ENCODE data around the gene ZFYVE21.

Gene ZFYVE21

GRCh38 chr14:103685276-103686211 lies 30.1 kb upstream of the ZFYVE21 start:
- Histone ChIP-seq H3K27me3 (ENCODE audit: control insufficient read depth, insufficient read depth, low read length) (no peaks in the 10 kb centered on the region), H3K4me2 (ENCODE audit: low read length) (no peak overlapping the region), H3K36me3 (ENCODE audit: control insufficient read depth, insufficient read depth, low read length) (no peaks in the 10 kb centered on the region), H3K27ac (no peak overlapping the region), H2AFZ (no peak overlapping the region), H3K9ac (no peak overlapping the region), H3K9me3 (ENCODE audit: control insufficient read depth, low read length) (no peaks in the 10 kb centered on the region), H3K4me1 (no peaks in the 10 kb centered on the region), H3K79me2 (peaks cover 16% of the 10 kb centered on the region), H3K4me3 (ENCODE audit: low read depth, low read length) (no peak overlapping the region)
- TF ChIP-seq, protein P1, sequence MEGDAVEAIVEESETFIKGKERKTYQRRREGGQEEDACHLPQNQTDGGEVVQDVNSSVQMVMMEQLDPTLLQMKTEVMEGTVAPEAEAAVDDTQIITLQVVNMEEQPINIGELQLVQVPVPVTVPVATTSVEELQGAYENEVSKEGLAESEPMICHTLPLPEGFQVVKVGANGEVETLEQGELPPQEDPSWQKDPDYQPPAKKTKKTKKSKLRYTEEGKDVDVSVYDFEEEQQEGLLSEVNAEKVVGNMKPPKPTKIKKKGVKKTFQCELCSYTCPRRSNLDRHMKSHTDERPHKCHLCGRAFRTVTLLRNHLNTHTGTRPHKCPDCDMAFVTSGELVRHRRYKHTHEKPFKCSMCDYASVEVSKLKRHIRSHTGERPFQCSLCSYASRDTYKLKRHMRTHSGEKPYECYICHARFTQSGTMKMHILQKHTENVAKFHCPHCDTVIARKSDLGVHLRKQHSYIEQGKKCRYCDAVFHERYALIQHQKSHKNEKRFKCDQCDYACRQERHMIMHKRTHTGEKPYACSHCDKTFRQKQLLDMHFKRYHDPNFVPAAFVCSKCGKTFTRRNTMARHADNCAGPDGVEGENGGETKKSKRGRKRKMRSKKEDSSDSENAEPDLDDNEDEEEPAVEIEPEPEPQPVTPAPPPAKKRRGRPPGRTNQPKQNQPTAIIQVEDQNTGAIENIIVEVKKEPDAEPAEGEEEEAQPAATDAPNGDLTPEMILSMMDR (IDR thresholded peaks at IDR 0.05), result no peak

GRCh38 chr14:103686831-103687485 lies 28.7 kb upstream of the ZFYVE21 start:
- Histone ChIP-seq H3K27me3 (ENCODE audit: control insufficient read depth, insufficient read depth, low read length) (no peaks in the 10 kb centered on the region), H3K4me2 (ENCODE audit: low read length) (no peak overlapping the region), H2AFZ (no peak overlapping the region), H3K79me2 (peaks cover 15% of the 10 kb centered on the region), H3K27ac (no peak overlapping the region), H3K4me1 (no peaks in the 10 kb centered on the region), H3K9me3 (ENCODE audit: control insufficient read depth, low read length) (no peaks in the 10 kb centered on the region), H3K9ac (no peak overlapping the region), H3K4me3 (ENCODE audit: low read depth, low read length) (no peak overlapping the region), H3K36me3 (ENCODE audit: control insufficient read depth, insufficient read depth, low read length) (no peaks in the 10 kb centered on the region)
- TF ChIP-seq, protein P1 (IDR thresholded peaks at IDR 0.05), result no peak

GRCh38 chr14:103687712-103688111 lies 27.9 kb upstream of the ZFYVE21 start:
- Histone ChIP-seq H3K27me3 (ENCODE audit: control insufficient read depth, insufficient read depth, low read length) (no peaks in the 10 kb centered on the region), H3K27ac (no peak overlapping the region), H2AFZ (no peak overlapping the region), H3K4me2 (ENCODE audit: low read length) (no peak overlapping the region), H3K4me1 (no peaks in the 10 kb centered on the region), H3K9me3 (ENCODE audit: control insufficient read depth, low read length) (no peaks in the 10 kb centered on the region), H3K9ac (no peak overlapping the region), H3K79me2 (peaks cover 17% of the 10 kb centered on the region), H3K36me3 (ENCODE audit: control insufficient read depth, insufficient read depth, low read length) (no peaks in the 10 kb centered on the region), H3K4me3 (ENCODE audit: low read depth, low read length) (no peak overlapping the region)
- TF ChIP-seq, protein P1 (IDR thresholded peaks at IDR 0.05), result no peak

DNA sequence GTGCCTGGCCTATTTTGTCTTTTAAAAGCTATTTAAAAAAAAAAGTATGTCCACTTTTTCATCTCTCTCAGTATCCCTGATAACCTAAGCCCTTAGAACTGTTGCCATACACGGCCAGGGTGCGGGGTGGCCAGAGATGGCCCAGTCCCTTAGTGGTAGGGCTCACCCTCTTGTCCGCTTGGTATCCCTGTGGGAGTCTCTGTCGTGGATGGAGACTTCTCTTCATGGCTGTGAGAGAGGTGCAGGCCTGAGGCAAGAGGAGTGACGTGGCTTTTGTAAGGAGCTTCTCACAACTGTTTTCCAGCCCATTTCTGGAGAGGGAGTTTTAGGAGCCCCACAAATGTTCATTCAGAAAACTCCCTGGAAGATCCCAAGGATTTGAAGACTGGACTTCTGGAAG lies 27.2 kb upstream of the ZFYVE21 start:
- H2AFZ ChIP-seq, result no peak overlapping the region
- H3K79me2 ChIP-seq, result peaks cover 19% of the 10 kb centered on the region
- TF ChIP-seq, protein P1 (IDR thresholded peaks at IDR 0.05), result no peak
- H3K9ac ChIP-seq, result no peak overlapping the region
- H3K4me1 ChIP-seq, result no peaks in the 10 kb centered on the region
- no peaks in the 10 kb centered on the region for H3K9me3 ChIP-seq (ENCODE audit: control insufficient read depth, low read length)
- no peaks in the 10 kb centered on the region for H3K36me3 ChIP-seq (ENCODE audit: control insufficient read depth, insufficient read depth, low read length)
- H3K4me3 ChIP-seq (ENCODE audit: low read depth, low read length), result no peak overlapping the region
- no peaks in the 10 kb centered on the region for H3K27me3 ChIP-seq (ENCODE audit: control insufficient read depth, insufficient read depth, low read length)
- H3K27ac ChIP-seq, result no peak overlapping the region
- no peak overlapping the region for H3K4me2 ChIP-seq (ENCODE audit: low read length)

Data from parathyroid adenoma (tissue), 2 donors.